NCI-H2171 treated with DMSO at 0.1 percent for 48 hours (cell line): ENCODE measurements around the gene ACCS.

ENCODE experiments used
- DNase-seq: peaks from one replicate; lab custom pipeline; 2025; lab: John Stamatoyannopoulos, UW

The ACCS gene

DNA sequence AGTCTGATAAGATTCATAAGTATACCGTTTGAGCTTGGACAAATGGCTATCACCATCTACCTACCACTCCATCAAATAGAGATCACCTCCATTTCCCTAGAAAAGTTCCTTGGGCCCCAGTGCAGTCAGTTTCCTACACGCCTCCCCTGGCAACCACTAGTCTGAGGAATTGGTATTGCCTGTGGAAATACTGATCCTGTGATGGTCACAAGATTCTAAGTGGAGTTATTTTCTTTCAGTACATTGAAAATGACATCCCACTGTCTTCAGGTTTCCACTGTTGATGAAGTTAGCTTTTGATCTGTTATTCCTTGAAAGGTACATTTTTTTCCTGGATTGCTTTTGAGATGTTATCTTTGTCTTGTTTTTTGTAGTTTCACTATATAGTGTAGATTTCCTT is 22.9 kb upstream of the ACCS start:
- DNase-seq, result no peak

- DNase-seq, result no peak
Measured at GRCh38 chr11:44046182-44046581, 19.9 kb upstream of the ACCS start.

GRCh38 chr11:44047298-44047697 is 18.8 kb upstream of the ACCS start:
- DNase-seq, result no peak

GRCh38 chr11:44047931-44048431 is 18.1 kb upstream of the ACCS start, which contains the start of gene ACCSL:
TSS of gene ACCSL (plus strand) at chr11:44047981. CDS start at chr11:44048037, 56 bp downstream.
- DNase-seq, result no peak

GRCh38 chr11:44049832-44050231 is 16.2 kb upstream of the ACCS start:
- DNase-seq, result no peak

- no peak for DNase-seq
Measured at GRCh38 chr11:44051171-44051570, 14.9 kb upstream of the ACCS start.

DNA sequence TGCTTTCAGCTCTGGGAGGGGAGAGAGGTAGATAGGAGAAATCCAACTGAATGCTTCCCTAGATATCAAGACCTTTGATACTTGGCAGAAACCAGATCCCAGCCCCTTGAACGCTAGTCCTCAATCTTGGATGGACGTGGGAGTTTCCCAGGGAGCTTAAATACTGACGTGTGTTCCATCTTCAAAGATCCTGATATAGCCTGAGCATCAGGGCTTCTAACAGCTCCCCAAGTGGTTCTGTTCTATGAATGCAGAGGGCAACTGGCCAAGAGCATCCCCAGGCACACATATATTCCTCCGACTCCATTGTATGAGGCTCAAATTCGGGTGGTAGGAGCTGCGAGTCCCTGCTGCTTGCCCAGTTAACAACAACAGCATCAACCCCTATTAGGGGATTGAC is 8.7 kb upstream of the ACCS start:
- DNase-seq, result no peak

GRCh38 chr11:44058275-44058674 is 7.8 kb upstream of the ACCS start:
- DNase-seq, result no peak

DNA sequence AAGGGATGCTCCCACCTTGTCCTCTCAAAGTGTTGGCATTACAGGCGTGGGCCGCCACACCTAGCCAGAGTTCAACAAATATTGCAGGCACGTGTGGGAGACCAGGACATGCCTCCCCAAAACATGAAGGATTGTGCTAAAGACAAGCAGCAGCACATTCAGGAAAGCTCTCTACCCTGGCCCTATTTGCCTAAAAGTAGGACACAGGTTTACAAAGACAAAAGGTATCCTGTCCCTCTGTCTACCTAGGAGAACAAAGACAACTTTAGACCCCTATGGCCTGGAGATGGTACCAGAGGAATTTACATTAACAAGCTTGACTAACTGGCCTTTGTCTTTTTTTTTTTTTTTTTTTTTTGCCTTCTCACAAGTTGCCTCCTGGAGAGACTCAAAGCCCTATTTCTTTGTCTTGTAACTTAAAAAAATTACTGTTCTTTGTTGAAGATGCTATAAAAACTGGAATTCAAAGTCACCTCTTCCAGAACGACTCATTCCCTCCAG is 859 bp upstream of the ACCS start:
- DNase-seq, result no peak

- DNase-seq, result no peak
Measured at GRCh38 chr11:44066732-44067141, 667 bp downstream of the ACCS start.

DNA sequence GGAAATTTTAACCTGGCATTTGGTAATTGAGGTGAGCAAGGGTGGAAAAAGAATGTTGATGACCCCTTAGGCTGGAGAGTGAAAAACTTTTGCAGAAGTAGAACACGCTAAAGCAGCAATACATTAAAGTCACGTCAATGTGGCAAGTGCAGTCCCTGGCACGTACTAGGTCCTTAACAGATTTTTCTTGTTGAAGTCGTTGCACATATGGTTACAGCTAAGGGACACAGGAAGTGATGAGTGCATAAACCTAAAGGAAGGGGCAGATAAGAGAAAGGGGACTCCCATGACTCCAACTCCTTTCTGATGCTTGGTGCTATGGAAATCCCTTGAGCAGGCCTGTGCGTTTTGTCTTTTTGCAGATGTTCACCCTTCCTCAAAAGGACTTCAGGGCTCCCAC is 1.2 kb downstream of the ACCS start:
- no peak for DNase-seq

GRCh38 chr11:44068180-44068579 is 2.1 kb downstream of the ACCS start:
- DNase-seq, result no peak

DNA sequence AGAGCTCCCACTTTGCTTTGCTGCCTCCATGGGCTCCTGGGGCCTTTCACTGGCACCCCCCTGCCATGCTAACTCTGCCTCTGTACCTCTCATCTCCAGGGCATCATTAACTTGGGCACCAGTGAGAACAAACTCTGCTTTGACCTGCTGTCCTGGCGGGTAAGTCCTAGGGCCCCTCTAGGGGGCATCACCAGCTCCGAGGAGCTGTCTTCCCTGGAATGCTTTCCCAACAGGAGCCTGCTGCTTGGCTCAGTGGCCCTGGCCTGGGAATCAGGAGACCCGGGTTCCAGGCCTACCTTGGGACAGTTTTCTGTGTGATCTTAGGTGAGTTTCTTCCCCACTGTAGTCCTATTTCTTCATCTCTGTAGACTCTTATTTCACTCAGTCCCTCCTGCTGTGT is 5.1 kb downstream of the ACCS start:
- DNase-seq, result no peak

GRCh38 chr11:44072757-44073658 is 6.9 kb downstream of the ACCS start:
- DNase-seq, result no peak

GRCh38 chr11:44078794-44079193 is 12.7 kb downstream of the ACCS start:
- DNase-seq, result no peak

- no peak for DNase-seq
Measured at GRCh38 chr11:44079376-44079775, 13.3 kb downstream of the ACCS start.

GRCh38 chr11:44080951-44081350 is 14.9 kb downstream of the ACCS start:
- DNase-seq, result no peak

- no peak for DNase-seq
Measured at GRCh38 chr11:44082645-44083044, 16.6 kb downstream of the ACCS start.

GRCh38 chr11:44083433-44083832 is 17.4 kb downstream of the ACCS start:
- no peak for DNase-seq

- DNase-seq, result no peak
Measured at GRCh38 chr11:44083906-44084305, 17.8 kb downstream of the ACCS start.

DNA sequence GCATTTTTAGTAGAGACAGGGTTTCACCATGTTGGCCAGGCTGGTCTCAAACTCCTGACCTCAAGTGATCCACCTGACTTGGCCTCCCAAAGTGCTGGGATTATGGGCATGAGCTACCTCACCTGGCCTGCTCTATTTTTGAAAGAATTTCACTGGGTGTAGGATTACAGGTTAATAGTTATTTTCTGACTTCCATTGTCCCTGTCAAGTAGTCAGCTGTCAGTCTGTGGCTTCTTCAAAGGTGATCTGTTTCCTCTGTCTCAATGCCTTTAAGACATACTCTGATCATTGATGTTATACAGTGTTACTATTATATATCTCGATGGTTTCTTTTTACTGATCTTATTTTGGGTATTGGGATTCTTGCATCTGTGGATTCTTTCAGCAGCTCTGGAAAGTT is 19.3 kb downstream of the ACCS start:
- DNase-seq, result no peak

DNA sequence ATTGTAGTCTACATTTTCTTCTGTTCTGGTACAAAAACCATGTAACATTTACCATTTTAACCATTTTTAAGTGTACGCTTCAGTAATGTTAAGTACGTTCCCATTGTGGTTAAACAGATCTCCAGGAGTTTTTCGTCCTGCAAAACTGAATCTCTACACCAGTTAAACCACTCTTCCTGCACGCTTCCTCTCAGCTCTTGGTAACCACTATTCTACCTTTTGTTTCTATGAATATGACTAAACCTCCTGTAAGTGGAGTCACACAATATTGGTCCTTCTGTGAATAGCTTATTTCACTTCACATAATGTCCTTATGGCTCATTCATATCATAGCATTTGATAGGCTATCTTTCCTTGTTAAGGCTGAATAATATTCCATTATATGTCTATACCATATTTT is 22.3 kb downstream of the ACCS start:
- no peak for DNase-seq

DNA sequence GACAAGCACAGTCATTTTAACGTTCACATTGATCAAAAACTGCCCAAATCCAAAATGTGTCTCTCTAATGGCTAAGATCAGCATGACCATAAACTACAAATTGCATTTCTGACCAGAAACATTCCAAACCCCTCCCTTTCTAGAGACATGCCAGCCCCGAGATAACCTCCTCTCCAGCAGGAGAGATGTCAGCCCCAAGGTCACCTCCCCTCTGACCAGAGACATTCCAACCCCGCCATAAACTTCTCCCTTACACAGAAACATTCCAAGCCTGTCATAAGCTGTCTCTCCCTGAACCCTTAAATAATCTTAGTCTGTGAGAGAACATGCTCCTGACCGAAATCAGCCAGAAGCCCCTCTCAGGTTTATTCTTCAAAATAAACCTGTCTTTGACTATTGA is 22.8 kb downstream of the ACCS start:
- DNase-seq, result no peak

DNA sequence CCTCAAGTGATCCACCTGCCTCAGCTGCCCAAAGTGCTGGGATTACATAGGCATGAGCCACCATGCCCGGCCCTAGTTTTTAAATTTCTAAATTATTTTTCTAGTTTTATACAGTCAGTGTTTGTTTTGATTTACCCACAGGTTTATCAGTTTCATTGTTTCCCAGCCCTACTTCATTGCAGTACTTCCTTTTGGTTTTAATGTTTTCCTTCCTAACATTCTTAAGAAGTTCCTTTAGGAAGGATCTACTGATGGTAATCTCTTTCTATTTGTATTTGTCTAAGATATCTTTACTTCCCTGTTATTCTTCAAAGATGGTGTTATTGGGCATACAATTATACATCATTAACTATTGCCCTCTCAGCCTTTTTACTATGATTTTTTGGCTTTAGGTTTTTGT is 24.5 kb downstream of the ACCS start:
- DNase-seq, result no peak
